Sigmoid colon (tissue), 7 donors: ENCODE results near the gene TENM4. TPM values are rescaled to one million over a fixed set of nuclear protein-coding genes. Genes with fewer than 3 reads are reported as not detected.

ENCODE experiments used
- DNase-seq: peaks from one replicate; pipeline ENCODE4 v3.0.0-alpha.2; 2019
- H3K27ac ChIP-seq, 4 donors: fragments of 200-600 bp; sonication (generic); one replicate each; pipeline ENCODE4 v1.5.1; 2016 to 2019; ENCODE audit warnings: mild to moderate bottlenecking in 1 of 4
- H3K27me3 ChIP-seq, 3 donors: fragments of 200-600 bp; sonication (generic); one replicate each; pipeline ENCODE4 v1.5.1; 2019; ENCODE audit warnings: mild to moderate bottlenecking in 1 of 3
- H3K36me3 ChIP-seq, 4 donors: fragments of 200-600 bp; sonication (generic); one replicate each; pipeline ENCODE4 v1.5.1; 2016 to 2019
- H3K4me1 ChIP-seq, 4 donors: fragments of 200-600 bp; sonication (generic); one replicate each; pipeline ENCODE4 v1.5.1; 2017 to 2019
- H3K4me3 ChIP-seq, 4 donors: fragments of 200-600 bp; sonication (generic); one replicate each; pipeline ENCODE4 v1.5.1; 2017 to 2019; ENCODE audit warnings: mild to moderate bottlenecking in 2 of 4, moderate library complexity in 1 of 4
- H3K9me3 ChIP-seq, 4 donors: fragments of 200-600 bp in 3 of 4; sonication (generic) in 3 of 4; one replicate each; pipeline versions ENCODE4 v1.5.1 to v1.6.1; 2013 to 2019
- EP300 ChIP-seq, 4 donors: sonication (generic); formaldehyde crosslinking; IDR thresholded peaks; one replicate each; pipeline ENCODE4 v1.6.1; 2017; ENCODE audit warnings: antibody characterized with exemption in 4 of 4
- POLR2A ChIP-seq, 2 donors: fragments of 450-650 bp; IDR thresholded peaks; one replicate each; pipeline ENCODE4 v1.6.1; 2016; ENCODE audit warnings: antibody characterized with exemption in 2 of 2, mild to moderate bottlenecking in 2 of 2, moderate library complexity in 2 of 2
- POLR2AphosphoS5 ChIP-seq, 4 donors: sonication (generic); formaldehyde crosslinking; IDR thresholded peaks; one replicate each; pipeline ENCODE4 v1.6.1; 2017; ENCODE audit warnings: antibody characterized with exemption in 4 of 4
- WGBS, 2 donors: extraction: QIAGEN DNeasy Blood & Tissue Kit; methylation state at CpG; one replicate each; pipeline ENCODE4 v1.1.7; 2013; 5-methylcytosine and 5-hydroxymethylcytosine counted together
- intact Hi-C: fragments of 100-400 bp; cut with DNase I; formaldehyde crosslinking; loops from one replicate; pipeline ENCODE4 v1.15.1; 2023
- polyA plus RNA-seq, 3 donors: library from polyadenylated mRNA; stranded (reverse); fragments of 200-250 nt; gene quantifications; one replicate each; pipeline ENCODE4 v1.2.3, GENCODE V29; 2013
- total RNA-seq, 4 donors: library from RNA; depleted of rRNA; stranded (reverse); fragments of >200 nt; gene quantifications; one replicate each; pipeline ENCODE4 v1.1.0, GENCODE V29; 2016
- TF ChIP-seq, protein P1 (sequence below), 4 experiments: fragments of 450-650 bp in 3 of 4; fragments of 200-600 bp in 1 of 4; IDR thresholded peaks; one replicate each; pipeline ENCODE4 v1.5.1; 2016 to 2019; ENCODE audit warnings: antibody characterized with exemption in 4 of 4, mild to moderate bottlenecking in 3 of 4, moderate library complexity in 2 of 4
- donor health status: healthy with polysubstance abuse.
- donor health status: Bipolar disorder and iron deficiency.
- donor health status: healthy.

Gene TENM4
- total and polyA plus RNA-seq, 7 donors: 0.23 to 14.6 (median 1.9) TPM; not detected in 1

DNA sequence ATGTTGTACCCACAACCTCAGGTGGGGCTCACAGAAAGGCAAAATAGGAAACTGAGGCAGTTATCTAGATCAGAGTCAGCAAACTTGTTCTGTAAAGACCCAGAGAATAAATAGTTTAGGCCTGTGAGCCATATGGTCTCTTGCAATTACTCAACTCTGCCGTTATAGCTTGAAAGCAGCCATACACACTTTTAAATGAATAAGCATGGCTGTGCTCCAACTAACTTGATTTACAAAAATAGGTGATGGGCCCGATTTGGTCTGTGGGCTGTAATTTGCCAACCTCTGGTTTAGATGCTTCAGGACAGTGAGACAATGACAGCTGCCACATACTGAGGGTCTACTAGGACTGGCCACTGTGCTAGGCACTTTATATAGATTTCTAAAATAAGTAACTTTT lies 667.3 kb downstream of the TENM4 start:
- WGBS, 2 donors: 76 to 77% methylated on average over 2 of the region's 2 CpGs
- Histone ChIP-seq H3K27me3 (no peaks in the 10 kb centered on the region), H3K27ac (no peak overlapping the region), H3K36me3 (no peaks in the 10 kb centered on the region), H3K9me3 (no peaks in the 10 kb centered on the region), H3K4me1 (no peaks in the 10 kb centered on the region), H3K4me3 (no peak overlapping the region)
- no peak for TF ChIP-seq POLR2AphosphoS5 (IDR thresholded peaks at IDR 0.05)
- DNase-seq: no peak
- intact Hi-C loops: no loop called here

DNA sequence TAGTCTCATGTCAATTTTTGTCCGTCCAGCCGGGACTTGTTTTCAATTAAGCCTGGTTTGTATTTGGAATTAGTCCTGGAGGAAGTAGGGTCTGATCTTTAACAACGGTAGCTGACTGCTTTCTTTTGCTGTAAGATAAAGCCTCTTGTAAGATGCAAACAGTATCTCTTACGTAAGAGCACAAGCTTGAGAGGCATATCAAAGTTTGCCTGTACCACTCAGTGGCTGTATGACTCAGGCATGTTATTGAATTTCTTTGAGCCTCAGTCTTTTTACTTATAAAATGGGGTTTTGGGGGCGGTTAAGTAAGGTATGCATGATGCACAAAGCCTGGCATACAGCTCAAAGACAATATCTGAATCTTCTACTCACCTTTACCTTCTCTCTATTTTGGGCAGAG lies 667.8 kb downstream of the TENM4 start:
- intact Hi-C loops: no loop called here
- no peaks in the 10 kb centered on the region for H3K9me3 ChIP-seq
- H3K4me1 ChIP-seq: no peaks in the 10 kb centered on the region
- TF ChIP-seq, protein P1, sequence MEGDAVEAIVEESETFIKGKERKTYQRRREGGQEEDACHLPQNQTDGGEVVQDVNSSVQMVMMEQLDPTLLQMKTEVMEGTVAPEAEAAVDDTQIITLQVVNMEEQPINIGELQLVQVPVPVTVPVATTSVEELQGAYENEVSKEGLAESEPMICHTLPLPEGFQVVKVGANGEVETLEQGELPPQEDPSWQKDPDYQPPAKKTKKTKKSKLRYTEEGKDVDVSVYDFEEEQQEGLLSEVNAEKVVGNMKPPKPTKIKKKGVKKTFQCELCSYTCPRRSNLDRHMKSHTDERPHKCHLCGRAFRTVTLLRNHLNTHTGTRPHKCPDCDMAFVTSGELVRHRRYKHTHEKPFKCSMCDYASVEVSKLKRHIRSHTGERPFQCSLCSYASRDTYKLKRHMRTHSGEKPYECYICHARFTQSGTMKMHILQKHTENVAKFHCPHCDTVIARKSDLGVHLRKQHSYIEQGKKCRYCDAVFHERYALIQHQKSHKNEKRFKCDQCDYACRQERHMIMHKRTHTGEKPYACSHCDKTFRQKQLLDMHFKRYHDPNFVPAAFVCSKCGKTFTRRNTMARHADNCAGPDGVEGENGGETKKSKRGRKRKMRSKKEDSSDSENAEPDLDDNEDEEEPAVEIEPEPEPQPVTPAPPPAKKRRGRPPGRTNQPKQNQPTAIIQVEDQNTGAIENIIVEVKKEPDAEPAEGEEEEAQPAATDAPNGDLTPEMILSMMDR (IDR thresholded peaks at IDR 0.05): no peak
- TF ChIP-seq EP300 (IDR thresholded peaks at IDR 0.05): no peak
- TF ChIP-seq POLR2A (IDR thresholded peaks at IDR 0.05): no peak
- no peak for TF ChIP-seq POLR2AphosphoS5 (IDR thresholded peaks at IDR 0.05)
- H3K36me3 ChIP-seq: no peaks in the 10 kb centered on the region
- H3K4me3 ChIP-seq: no peak overlapping the region
- H3K27ac ChIP-seq: no peak overlapping the region
- WGBS, 2 donors: 83 to 90% methylated on average over 5 of the region's 5 CpGs
- H3K27me3 ChIP-seq: no peaks in the 10 kb centered on the region
- DNase-seq: no peak

DNA sequence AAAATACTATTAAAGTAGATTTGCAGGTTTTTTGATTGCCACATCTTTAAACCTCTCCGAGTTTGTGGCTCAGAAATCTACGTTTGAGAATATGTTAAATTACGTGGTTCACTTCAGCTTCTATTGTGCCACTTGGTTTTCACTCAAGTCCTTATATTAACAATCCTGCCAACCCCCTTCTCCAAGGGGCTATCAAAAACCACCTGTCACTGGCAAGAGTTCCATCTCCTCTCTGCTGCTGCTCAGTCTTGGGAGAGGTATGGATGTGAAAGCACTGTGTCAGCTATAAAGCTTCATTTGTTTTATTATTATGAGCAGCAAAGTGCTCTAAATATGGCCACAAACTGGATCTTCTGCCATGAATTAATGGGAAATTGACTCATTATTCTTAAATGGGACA lies 668.6 kb downstream of the TENM4 start:
- no peaks in the 10 kb centered on the region for H3K27me3 ChIP-seq
- no peak for DNase-seq
- intact Hi-C loops: no loop called here
- H3K4me1 ChIP-seq: no peaks in the 10 kb centered on the region
- no peak overlapping the region for H3K27ac ChIP-seq
- WGBS, 2 donors: 93 to 94% methylated on average over 3 of the region's 3 CpGs
- H3K36me3 ChIP-seq: no peaks in the 10 kb centered on the region
- no peak overlapping the region for H3K4me3 ChIP-seq
- no peak for TF ChIP-seq EP300 (IDR thresholded peaks at IDR 0.05)
- TF ChIP-seq POLR2AphosphoS5 (IDR thresholded peaks at IDR 0.05): no peak
- TF ChIP-seq POLR2A (IDR thresholded peaks at IDR 0.05): no peak
- TF ChIP-seq, protein P1 (IDR thresholded peaks at IDR 0.05): no peak
- H3K9me3 ChIP-seq: no peaks in the 10 kb centered on the region

DNA sequence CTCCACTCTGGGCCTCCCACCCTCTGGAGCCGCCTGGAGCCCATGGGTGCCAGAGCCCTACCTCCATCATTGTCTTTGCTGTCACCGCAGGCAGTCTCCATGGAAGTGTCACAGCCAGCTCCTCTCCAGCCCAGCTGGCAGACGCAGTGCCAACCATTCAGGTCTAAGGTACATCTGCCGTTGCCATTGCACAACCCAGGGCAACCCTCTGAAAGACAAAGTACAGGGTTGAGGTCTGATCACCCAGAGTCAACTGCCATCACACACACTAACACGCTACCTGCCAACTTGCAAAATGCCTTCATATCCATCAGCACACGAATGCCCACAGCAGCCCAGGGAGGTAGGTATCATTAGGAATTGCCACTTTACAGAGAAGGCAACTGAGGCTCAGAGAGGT lies 669.9 kb downstream of the TENM4 start:
- H3K27ac ChIP-seq: no peak overlapping the region
- no peaks in the 10 kb centered on the region for H3K9me3 ChIP-seq
- WGBS, 2 donors: 94% methylated on average over 6 of the region's 6 CpGs
- DNase-seq: no peak
- no peak for TF ChIP-seq POLR2A (IDR thresholded peaks at IDR 0.05)
- H3K36me3 ChIP-seq: no peaks in the 10 kb centered on the region
- no peaks in the 10 kb centered on the region for H3K4me1 ChIP-seq
- intact Hi-C loops: no loop called here
- H3K27me3 ChIP-seq: no peaks in the 10 kb centered on the region
- no peak overlapping the region for H3K4me3 ChIP-seq

DNA sequence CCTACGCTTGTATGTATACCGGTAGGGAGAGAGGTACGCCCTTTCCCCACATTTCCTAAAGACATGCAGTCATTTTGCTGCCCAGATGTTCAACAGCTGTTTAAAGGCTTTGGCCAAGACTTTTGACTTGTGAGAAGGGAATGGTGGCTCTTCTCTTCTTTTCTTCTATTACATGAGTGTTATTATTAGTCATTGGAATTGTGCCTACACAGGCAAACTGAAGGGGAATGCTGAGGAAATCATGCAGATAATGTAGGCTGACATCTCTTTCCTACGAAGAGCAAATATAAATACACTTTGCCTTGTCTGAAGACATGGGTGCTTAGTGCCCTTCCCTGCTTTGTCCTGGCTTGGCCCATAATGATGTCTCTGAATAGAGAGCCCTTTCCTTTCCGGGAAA lies 671.9 kb downstream of the TENM4 start:
- DNase-seq: no peak
- H3K4me1 ChIP-seq: no peaks in the 10 kb centered on the region
- H3K9me3 ChIP-seq: no peaks in the 10 kb centered on the region
- TF ChIP-seq EP300 (IDR thresholded peaks at IDR 0.05): no peak
- no peak for TF ChIP-seq POLR2A (IDR thresholded peaks at IDR 0.05)
- TF ChIP-seq, protein P1 (IDR thresholded peaks at IDR 0.05): no peak
- TF ChIP-seq POLR2AphosphoS5 (IDR thresholded peaks at IDR 0.05): no peak
- intact Hi-C loops: no loop called here
- H3K4me3 ChIP-seq: no peak overlapping the region
- no peak overlapping the region for H3K27ac ChIP-seq
- WGBS, 2 donors: 75 to 94% methylated on average over 5 of the region's 5 CpGs
- H3K27me3 ChIP-seq: no peaks in the 10 kb centered on the region
- H3K36me3 ChIP-seq: no peaks in the 10 kb centered on the region

DNA sequence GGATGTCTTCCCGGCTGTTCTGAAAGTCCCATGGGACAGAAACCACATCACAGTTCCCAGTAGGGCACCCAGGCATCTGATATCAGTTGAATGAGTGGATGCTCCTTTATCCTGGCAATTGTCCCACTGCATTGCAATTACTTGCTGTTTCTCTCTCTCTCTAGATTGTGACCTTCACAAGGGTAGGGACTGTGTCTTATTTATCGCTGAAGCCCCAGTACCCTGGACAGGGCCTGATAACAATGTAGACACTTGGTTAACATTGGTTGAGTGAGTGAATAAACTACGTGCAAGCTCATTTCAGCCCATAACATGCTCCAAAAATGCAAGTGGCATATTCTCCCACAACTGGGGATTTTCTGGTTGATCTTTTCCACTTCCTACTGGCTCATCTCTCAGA lies 672.5 kb downstream of the TENM4 start:
- DNase-seq: no peak
- Histone ChIP-seq H3K36me3 (no peaks in the 10 kb centered on the region), H3K9me3 (no peaks in the 10 kb centered on the region), H3K4me1 (no peaks in the 10 kb centered on the region), H3K27me3 (no peaks in the 10 kb centered on the region), H3K4me3 (no peak overlapping the region), H3K27ac (no peak overlapping the region)
- 71 to 94% methylated on average over 3 of the region's 3 CpGs for WGBS, 2 donors
- TF ChIP-seq EP300 (IDR thresholded peaks at IDR 0.05) (no peak), POLR2AphosphoS5 (IDR thresholded peaks at IDR 0.05) (no peak), POLR2A (IDR thresholded peaks at IDR 0.05) (no peak)
- TF ChIP-seq, protein P1 (IDR thresholded peaks at IDR 0.05): no peak
- intact Hi-C loops: no loop called here
